ENCODE data around the gene NR1H3. TPM values are rescaled to one million over a fixed set of nuclear protein-coding genes. Genes with fewer than 3 reads are reported as not detected.

Gene NR1H3
- total RNA-seq, 2 experiments from 2014 or later: 12.7 to 15.3 TPM

GRCh38 chr11:47269002-47269828, 11.4 kb downstream of the NR1H3 start:
- Mint-ChIP-seq H3K27me3 (no peaks in the 10 kb centered on the region), H3K9me3 (no peaks in the 10 kb centered on the region), H3K36me3 (ENCODE audit: low read depth) (peaks cover 11% of the 10 kb centered on the region), H3K4me3 (peak overlapping the region; percentile 76), H3K4me1 (ENCODE audit: low read depth) (peaks cover 54% of the 10 kb centered on the region), H3K27ac (peak overlapping the region; percentile 98)
- DNase-seq: peak; percentile 89
- peak; percentile 61 for ATAC-seq
- ChIA-PET POLR2A (interaction anchor here (1.0 to 2.6 kb wide), 7 partner anchors 20 to 54 kb away, joined by 3 to 21 read pairs (median 4); partner anchors contain the start of genes ACP2 and DDB2), CTCF (interaction anchor here (1.2 to 2.4 kb wide), 3 partner anchors 10 to 90 kb away, joined by 4 to 17 read pairs (median 8); partner anchors contain the start of gene ACP2)
- intact Hi-C loops (cut with micrococcal nuclease): loop anchor here (2.0 kb wide), 1 partner anchor 54 kb away; the partner anchor contains the start of gene DDB2
- TF ChIP-seq CTCF (IDR thresholded peaks at IDR 0.05): peak; percentile 12

GRCh38 chr11:47269829-47270305, 12.1 kb downstream of the NR1H3 start, which contains the start of gene MADD:
Gene MADD, plus strand, starts transcription at chr11:47270133.
- Mint-ChIP-seq H3K36me3 (ENCODE audit: low read depth) (peaks cover 15% of the 10 kb centered on the region), H3K9me3 (no peaks in the 10 kb centered on the region), H3K4me3 (peak within 1 kb of the TSS; percentile 76), H3K27me3 (no peaks in the 10 kb centered on the region), H3K27ac (peak within 1 kb of the TSS; percentile 98), H3K4me1 (ENCODE audit: low read depth) (peaks cover 54% of the 10 kb centered on the region)
- DNase-seq (peak; percentile 90), ATAC-seq (peak; percentile 83)
- intact Hi-C loops (cut with micrococcal nuclease): loop anchor here (2.0 kb wide), 1 partner anchor 55 kb away; the partner anchor contains the start of gene DDB2
- POLR2A ChIA-PET: interaction anchor here (2.3 to 2.6 kb wide), 2 partner anchors 28 to 54 kb away, joined by 8 to 21 read pairs; partner anchors contain the start of gene DDB2
- TF ChIP-seq CTCF (IDR thresholded peaks at IDR 0.05): no peak
- CTCF ChIA-PET: interaction anchor here (1.4 to 2.4 kb wide), 3 partner anchors 55 to 93 kb away, joined by 3 to 8 read pairs (median 4); partner anchors contain the start of genes ARFGAP2 and DDB2

- ATAC-seq (no peak), DNase-seq (peak; percentile 56)
- ChIA-PET CTCF (interaction anchor here (0.6 to 2.4 kb wide), 11 partner anchors 9 to 142 kb away, joined by 3 to 8 read pairs (median 4); partner anchors contain the start of genes ACP2, ARFGAP2 and DDB2), POLR2A (interaction anchor here (0.7 to 2.6 kb wide), 7 partner anchors 11 to 142 kb away, joined by 3 to 21 read pairs (median 3); partner anchors contain the start of genes ARFGAP2, DDB2 and NR1H3)
- intact Hi-C loops (cut with micrococcal nuclease): no loop called here
- Mint-ChIP-seq H3K9me3 (no peaks in the 10 kb centered on the region), H3K36me3 (ENCODE audit: low read depth) (peaks cover 13% of the 10 kb centered on the region), H3K27ac (peak overlapping the region; percentile 83), H3K4me1 (ENCODE audit: low read depth) (peaks cover 49% of the 10 kb centered on the region), H3K27me3 (no peaks in the 10 kb centered on the region), H3K4me3 (peak overlapping the region; percentile 76)
- peak; percentile 26 for TF ChIP-seq CTCF (IDR thresholded peaks at IDR 0.05)
Observed at GRCh38 chr11:47270331-47271271, 12.8 kb downstream of the NR1H3 start.

- ATAC-seq (no peak), DNase-seq (peak; percentile 34)
- Mint-ChIP-seq H3K36me3 (ENCODE audit: low read depth) (peaks cover 21% of the 10 kb centered on the region), H3K4me3 (peak overlapping the region; percentile 76), H3K27me3 (no peaks in the 10 kb centered on the region), H3K27ac (peak overlapping the region; percentile 83), H3K9me3 (no peaks in the 10 kb centered on the region), H3K4me1 (ENCODE audit: low read depth) (peaks cover 43% of the 10 kb centered on the region)
- ChIA-PET CTCF (interaction anchor here (0.7 to 2.4 kb wide), 10 partner anchors 9 to 141 kb away, joined by 3 to 8 read pairs (median 4); partner anchors contain the start of genes ACP2, ARFGAP2 and DDB2), POLR2A (interaction anchor here (0.7 to 2.6 kb wide), 7 partner anchors 10 to 141 kb away, joined by 3 to 21 read pairs (median 3); partner anchors contain the start of genes ARFGAP2, DDB2 and NR1H3)
- TF ChIP-seq CTCF (IDR thresholded peaks at IDR 0.05): no peak
- intact Hi-C loops (cut with micrococcal nuclease): no loop called here
Observed at GRCh38 chr11:47271328-47271727, 13.5 kb downstream of the NR1H3 start.

All from activated CD8-positive, alpha-beta T cell treated with anti-CD3 and anti-CD28 coated beads for 36 hours (primary cell).